ENCODE measurements around the gene STX11. TPM values are rescaled to one million over a fixed set of nuclear protein-coding genes. Genes with fewer than 3 reads are reported as not detected.

Gene STX11
- total RNA-seq, 1 experiment from 2014 or later: 0.17 TPM

- ChIA-PET POLR2A (no interaction called here), CTCF (no interaction called here)
- no peak for TF ChIP-seq CREM (CRISPR knock-in tag; IDR thresholded peaks at IDR 0.05)
- Mint-ChIP-seq H3K36me3 (no peaks in the 10 kb centered on the region), H3K27me3 (ENCODE audit: low read depth) (no peaks in the 10 kb centered on the region; the same call in 1 of the 2 replicates), H3K27ac (no peak overlapping the region), H3K9me3 (no peaks in the 10 kb centered on the region), H3K4me3 (no peak overlapping the region), H3K4me1 (no peaks in the 10 kb centered on the region)
- no peak for ATAC-seq
- no peak for DNase-seq (ENCODE audit: low spot score)
Measured at GRCh38 chr6:144133225-144133821, 17.0 kb upstream of the STX11 start.

- Mint-ChIP-seq H3K4me3 (no peak overlapping the region), H3K9me3 (no peaks in the 10 kb centered on the region), H3K27ac (no peak overlapping the region), H3K27me3 (ENCODE audit: low read depth) (no peaks in the 10 kb centered on the region; the same call in 1 of the 2 replicates), H3K4me1 (no peaks in the 10 kb centered on the region), H3K36me3 (no peaks in the 10 kb centered on the region)
- CTCF ChIA-PET: no interaction called here
- no peak for TF ChIP-seq GTF2I (CRISPR knock-in tag; conservative IDR thresholded peaks at IDR 0.05)
- TF ChIP-seq E2F4 (CRISPR knock-in tag; IDR thresholded peaks at IDR 0.05; ENCODE audit: borderline replicate concordance, low read depth): no peak
- no peak for TF ChIP-seq SOX15 (CRISPR knock-in tag; IDR thresholded peaks at IDR 0.05)
- no peak for TF ChIP-seq ZMAT4 (CRISPR knock-in tag; IDR thresholded peaks at IDR 0.05)
- TF ChIP-seq MXD4 (CRISPR knock-in tag; IDR thresholded peaks at IDR 0.05; ENCODE audit: borderline replicate concordance): no peak
- TF ChIP-seq, protein P1, sequence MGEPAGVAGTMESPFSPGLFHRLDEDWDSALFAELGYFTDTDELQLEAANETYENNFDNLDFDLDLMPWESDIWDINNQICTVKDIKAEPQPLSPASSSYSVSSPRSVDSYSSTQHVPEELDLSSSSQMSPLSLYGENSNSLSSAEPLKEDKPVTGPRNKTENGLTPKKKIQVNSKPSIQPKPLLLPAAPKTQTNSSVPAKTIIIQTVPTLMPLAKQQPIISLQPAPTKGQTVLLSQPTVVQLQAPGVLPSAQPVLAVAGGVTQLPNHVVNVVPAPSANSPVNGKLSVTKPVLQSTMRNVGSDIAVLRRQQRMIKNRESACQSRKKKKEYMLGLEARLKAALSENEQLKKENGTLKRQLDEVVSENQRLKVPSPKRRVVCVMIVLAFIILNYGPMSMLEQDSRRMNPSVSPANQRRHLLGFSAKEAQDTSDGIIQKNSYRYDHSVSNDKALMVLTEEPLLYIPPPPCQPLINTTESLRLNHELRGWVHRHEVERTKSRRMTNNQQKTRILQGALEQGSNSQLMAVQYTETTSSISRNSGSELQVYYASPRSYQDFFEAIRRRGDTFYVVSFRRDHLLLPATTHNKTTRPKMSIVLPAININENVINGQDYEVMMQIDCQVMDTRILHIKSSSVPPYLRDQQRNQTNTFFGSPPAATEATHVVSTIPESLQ (CRISPR knock-in tag; IDR thresholded peaks at IDR 0.05): no peak
- TF ChIP-seq ZNF219 (CRISPR knock-in tag; IDR thresholded peaks at IDR 0.05; ENCODE audit: borderline replicate concordance): no peak
- TF ChIP-seq, protein P2, sequence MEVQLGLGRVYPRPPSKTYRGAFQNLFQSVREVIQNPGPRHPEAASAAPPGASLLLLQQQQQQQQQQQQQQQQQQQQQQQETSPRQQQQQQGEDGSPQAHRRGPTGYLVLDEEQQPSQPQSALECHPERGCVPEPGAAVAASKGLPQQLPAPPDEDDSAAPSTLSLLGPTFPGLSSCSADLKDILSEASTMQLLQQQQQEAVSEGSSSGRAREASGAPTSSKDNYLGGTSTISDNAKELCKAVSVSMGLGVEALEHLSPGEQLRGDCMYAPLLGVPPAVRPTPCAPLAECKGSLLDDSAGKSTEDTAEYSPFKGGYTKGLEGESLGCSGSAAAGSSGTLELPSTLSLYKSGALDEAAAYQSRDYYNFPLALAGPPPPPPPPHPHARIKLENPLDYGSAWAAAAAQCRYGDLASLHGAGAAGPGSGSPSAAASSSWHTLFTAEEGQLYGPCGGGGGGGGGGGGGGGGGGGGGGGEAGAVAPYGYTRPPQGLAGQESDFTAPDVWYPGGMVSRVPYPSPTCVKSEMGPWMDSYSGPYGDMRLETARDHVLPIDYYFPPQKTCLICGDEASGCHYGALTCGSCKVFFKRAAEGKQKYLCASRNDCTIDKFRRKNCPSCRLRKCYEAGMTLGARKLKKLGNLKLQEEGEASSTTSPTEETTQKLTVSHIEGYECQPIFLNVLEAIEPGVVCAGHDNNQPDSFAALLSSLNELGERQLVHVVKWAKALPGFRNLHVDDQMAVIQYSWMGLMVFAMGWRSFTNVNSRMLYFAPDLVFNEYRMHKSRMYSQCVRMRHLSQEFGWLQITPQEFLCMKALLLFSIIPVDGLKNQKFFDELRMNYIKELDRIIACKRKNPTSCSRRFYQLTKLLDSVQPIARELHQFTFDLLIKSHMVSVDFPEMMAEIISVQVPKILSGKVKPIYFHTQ (CRISPR knock-in tag; IDR thresholded peaks at IDR 0.05): no peak
- no peak for TF ChIP-seq FOXJ3 (CRISPR knock-in tag; IDR thresholded peaks at IDR 0.05; ENCODE audit: borderline replicate concordance)
- no peak for TF ChIP-seq MYBL2 (CRISPR knock-in tag; IDR thresholded peaks at IDR 0.05)
- TF ChIP-seq SMAD4 (CRISPR knock-in tag; IDR thresholded peaks at IDR 0.05): no peak
- TF ChIP-seq ZBTB21 (CRISPR knock-in tag; IDR thresholded peaks at IDR 0.05; ENCODE audit: borderline replicate concordance): no peak
- no peak for TF ChIP-seq NR1H2 (CRISPR knock-in tag; IDR thresholded peaks at IDR 0.05)
- TF ChIP-seq GABPB1 (CRISPR knock-in tag; IDR thresholded peaks at IDR 0.05): no peak
- POLR2A ChIA-PET: no interaction called here
- ATAC-seq (no peak), DNase-seq (ENCODE audit: low spot score) (no peak)
Measured at GRCh38 chr6:144134176-144134575, 16.1 kb upstream of the STX11 start.

- H3K27ac Mint-ChIP-seq: no peak overlapping the region
- no peak overlapping the region for H3K4me3 Mint-ChIP-seq
- H3K9me3 Mint-ChIP-seq: no peaks in the 10 kb centered on the region
- TF ChIP-seq MYBL2 (CRISPR knock-in tag; IDR thresholded peaks at IDR 0.05): no peak
- TF ChIP-seq ZBTB43 (CRISPR knock-in tag; IDR thresholded peaks at IDR 0.05): no peak
- TF ChIP-seq, protein P3, sequence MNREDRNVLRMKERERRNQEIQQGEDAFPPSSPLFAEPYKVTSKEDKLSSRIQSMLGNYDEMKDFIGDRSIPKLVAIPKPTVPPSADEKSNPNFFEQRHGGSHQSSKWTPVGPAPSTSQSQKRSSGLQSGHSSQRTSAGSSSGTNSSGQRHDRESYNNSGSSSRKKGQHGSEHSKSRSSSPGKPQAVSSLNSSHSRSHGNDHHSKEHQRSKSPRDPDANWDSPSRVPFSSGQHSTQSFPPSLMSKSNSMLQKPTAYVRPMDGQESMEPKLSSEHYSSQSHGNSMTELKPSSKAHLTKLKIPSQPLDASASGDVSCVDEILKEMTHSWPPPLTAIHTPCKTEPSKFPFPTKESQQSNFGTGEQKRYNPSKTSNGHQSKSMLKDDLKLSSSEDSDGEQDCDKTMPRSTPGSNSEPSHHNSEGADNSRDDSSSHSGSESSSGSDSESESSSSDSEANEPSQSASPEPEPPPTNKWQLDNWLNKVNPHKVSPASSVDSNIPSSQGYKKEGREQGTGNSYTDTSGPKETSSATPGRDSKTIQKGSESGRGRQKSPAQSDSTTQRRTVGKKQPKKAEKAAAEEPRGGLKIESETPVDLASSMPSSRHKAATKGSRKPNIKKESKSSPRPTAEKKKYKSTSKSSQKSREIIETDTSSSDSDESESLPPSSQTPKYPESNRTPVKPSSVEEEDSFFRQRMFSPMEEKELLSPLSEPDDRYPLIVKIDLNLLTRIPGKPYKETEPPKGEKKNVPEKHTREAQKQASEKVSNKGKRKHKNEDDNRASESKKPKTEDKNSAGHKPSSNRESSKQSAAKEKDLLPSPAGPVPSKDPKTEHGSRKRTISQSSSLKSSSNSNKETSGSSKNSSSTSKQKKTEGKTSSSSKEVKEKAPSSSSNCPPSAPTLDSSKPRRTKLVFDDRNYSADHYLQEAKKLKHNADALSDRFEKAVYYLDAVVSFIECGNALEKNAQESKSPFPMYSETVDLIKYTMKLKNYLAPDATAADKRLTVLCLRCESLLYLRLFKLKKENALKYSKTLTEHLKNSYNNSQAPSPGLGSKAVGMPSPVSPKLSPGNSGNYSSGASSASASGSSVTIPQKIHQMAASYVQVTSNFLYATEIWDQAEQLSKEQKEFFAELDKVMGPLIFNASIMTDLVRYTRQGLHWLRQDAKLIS (CRISPR knock-in tag; IDR thresholded peaks at IDR 0.05; ENCODE audit: borderline replicate concordance): no peak
Measured at GRCh38 chr6:144134737-144135136, 15.6 kb upstream of the STX11 start.

More at GRCh38 chr6:144134737-144135136, 15.6 kb upstream of the STX11 start:
- Mint-ChIP-seq H3K27me3 (ENCODE audit: low read depth) (no peaks in the 10 kb centered on the region; the same call in 1 of the 2 replicates), H3K36me3 (no peaks in the 10 kb centered on the region), H3K4me1 (no peaks in the 10 kb centered on the region)
- POLR2A ChIA-PET: no interaction called here
- no peak for DNase-seq (ENCODE audit: low spot score)
- no peak for ATAC-seq
- CTCF ChIA-PET: no interaction called here
